Measurements from ENCODE around the gene SLC8B1.

DNA sequence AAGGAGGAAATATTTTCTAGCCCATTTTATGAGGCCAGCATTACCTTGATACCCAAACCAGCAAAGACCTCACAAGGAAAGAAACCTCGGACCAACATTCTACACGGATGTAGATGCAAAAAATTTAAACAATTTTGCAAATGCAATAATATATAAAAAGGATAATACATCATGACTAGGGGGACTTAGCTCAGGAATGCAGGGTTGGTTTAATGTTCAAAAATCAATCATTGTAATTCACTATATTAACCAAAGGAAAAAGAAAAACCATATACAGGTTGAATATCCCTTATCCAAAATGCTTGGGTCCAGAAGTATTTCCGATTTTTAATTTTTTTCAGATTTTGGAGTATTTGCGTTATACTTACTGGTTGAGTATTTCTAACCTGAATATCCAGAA, 80.6 kb downstream of the SLC8B1 start:
- no peak for TF ChIP-seq EP300 (IDR thresholded peaks at IDR 0.05; ENCODE audit: low read depth)
- TF ChIP-seq, protein P1, sequence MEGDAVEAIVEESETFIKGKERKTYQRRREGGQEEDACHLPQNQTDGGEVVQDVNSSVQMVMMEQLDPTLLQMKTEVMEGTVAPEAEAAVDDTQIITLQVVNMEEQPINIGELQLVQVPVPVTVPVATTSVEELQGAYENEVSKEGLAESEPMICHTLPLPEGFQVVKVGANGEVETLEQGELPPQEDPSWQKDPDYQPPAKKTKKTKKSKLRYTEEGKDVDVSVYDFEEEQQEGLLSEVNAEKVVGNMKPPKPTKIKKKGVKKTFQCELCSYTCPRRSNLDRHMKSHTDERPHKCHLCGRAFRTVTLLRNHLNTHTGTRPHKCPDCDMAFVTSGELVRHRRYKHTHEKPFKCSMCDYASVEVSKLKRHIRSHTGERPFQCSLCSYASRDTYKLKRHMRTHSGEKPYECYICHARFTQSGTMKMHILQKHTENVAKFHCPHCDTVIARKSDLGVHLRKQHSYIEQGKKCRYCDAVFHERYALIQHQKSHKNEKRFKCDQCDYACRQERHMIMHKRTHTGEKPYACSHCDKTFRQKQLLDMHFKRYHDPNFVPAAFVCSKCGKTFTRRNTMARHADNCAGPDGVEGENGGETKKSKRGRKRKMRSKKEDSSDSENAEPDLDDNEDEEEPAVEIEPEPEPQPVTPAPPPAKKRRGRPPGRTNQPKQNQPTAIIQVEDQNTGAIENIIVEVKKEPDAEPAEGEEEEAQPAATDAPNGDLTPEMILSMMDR (IDR thresholded peaks at IDR 0.05): no peak
- TF ChIP-seq POLR2A (IDR thresholded peaks at IDR 0.05): no peak
- no peak for TF ChIP-seq POLR2AphosphoS5 (IDR thresholded peaks at IDR 0.05)
